ENCODE data around the gene FIBIN. TPM values are rescaled to one million over a fixed set of nuclear protein-coding genes. Genes with fewer than 3 reads are reported as not detected.

FIBIN gene
- total RNA-seq, 4 donors from 2014 or later = 1.7 to 67.5 (median 6.1) TPM

- H3K27ac ChIP-seq = peak overlapping the region in 3 of 4 donors; percentile 14 to 57 (median 48)
- no peak overlapping the region for H3K4me3 ChIP-seq
- H3K4me1 ChIP-seq = peaks cover 0 to 14% (median 2%) of the 10 kb centered on the region in 3 donors
- DNase-seq = no peak
- peaks cover 0 to 8% (median 0%) of the 10 kb centered on the region in 3 donors for H3K9me3 ChIP-seq
- TF ChIP-seq POLR2A (IDR thresholded peaks at IDR 0.05) (no peak), CTCF (IDR thresholded peaks at IDR 0.05) (no peak)
- H3K36me3 ChIP-seq = no peaks in the 10 kb centered on the region
- WGBS, 2 donors = 13 to 15% methylated on average over 1 of the region's 1 CpG
- H3K27me3 ChIP-seq = no peaks in the 10 kb centered on the region
- intact Hi-C loops (cut with DNase I) = no loop called here
These were observed 8.4 kb upstream of the FIBIN start for GRCh38 chr11:26985470-26985869.

- H3K4me3 ChIP-seq = no peak overlapping the region
- intact Hi-C loops (cut with DNase I) = no loop called here
- peaks cover 0 to 8% (median 0%) of the 10 kb centered on the region in 3 donors for H3K9me3 ChIP-seq
- no peaks in the 10 kb centered on the region for H3K36me3 ChIP-seq
- peaks cover 0 to 14% (median 2%) of the 10 kb centered on the region in 3 donors for H3K4me1 ChIP-seq
- peak overlapping the region in 3 of 4 donors; percentile 14 to 57 (median 48) for H3K27ac ChIP-seq
- TF ChIP-seq POLR2A (IDR thresholded peaks at IDR 0.05) (no peak), CTCF (IDR thresholded peaks at IDR 0.05) (no peak)
- no peak for DNase-seq
- no peaks in the 10 kb centered on the region for H3K27me3 ChIP-seq
- WGBS, 2 donors = 53% methylated on average over 4 of the region's 4 CpGs
These were observed 8.0 kb upstream of the FIBIN start for GRCh38 chr11:26985943-26986342.

DNA sequence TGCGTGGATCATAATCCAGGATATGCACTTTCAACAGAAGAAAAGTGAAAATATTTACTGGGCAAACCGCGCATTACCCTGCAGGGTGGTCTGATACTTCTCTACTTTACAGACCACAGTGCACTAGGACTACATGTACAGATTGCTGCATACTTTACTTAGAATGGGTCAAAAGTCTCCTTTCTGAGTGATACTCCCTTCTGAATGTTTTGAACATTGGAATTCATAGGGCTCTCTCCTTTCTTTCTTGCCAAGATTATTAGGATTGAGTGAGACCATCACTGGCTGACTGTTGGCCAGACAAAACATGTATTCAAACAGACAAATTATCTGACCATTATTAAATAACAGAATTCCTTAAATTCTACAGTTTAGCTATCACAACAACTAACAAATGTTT is 6.6 kb upstream of the FIBIN start:
- H3K27me3 ChIP-seq = no peaks in the 10 kb centered on the region
- H3K4me1 ChIP-seq = peaks cover 0 to 26% (median 2%) of the 10 kb centered on the region in 3 donors
- intact Hi-C loops (cut with DNase I) = no loop called here
- no peak overlapping the region for H3K27ac ChIP-seq
- no peak for DNase-seq
- peaks cover 0 to 8% (median 0%) of the 10 kb centered on the region in 3 donors for H3K9me3 ChIP-seq
- TF ChIP-seq POLR2A (IDR thresholded peaks at IDR 0.05) = no peak
- no peak for TF ChIP-seq CTCF (IDR thresholded peaks at IDR 0.05)
- no peaks in the 10 kb centered on the region for H3K36me3 ChIP-seq
- WGBS, 2 donors = 93 to 96% methylated on average over 3 of the region's 3 CpGs
- no peak overlapping the region for H3K4me3 ChIP-seq

GRCh38 chr11:26987731-26988130 is 6.2 kb upstream of the FIBIN start:
- Histone ChIP-seq H3K27me3 (no peaks in the 10 kb centered on the region), H3K4me1 (peaks cover 0 to 31% (median 6%) of the 10 kb centered on the region in 3 donors), H3K9me3 (peaks cover 0 to 5% (median 0%) of the 10 kb centered on the region in 3 donors), H3K36me3 (no peaks in the 10 kb centered on the region), H3K27ac (no peak overlapping the region), H3K4me3 (no peak overlapping the region)
- DNase-seq = no peak
- TF ChIP-seq POLR2A (IDR thresholded peaks at IDR 0.05) (no peak), CTCF (IDR thresholded peaks at IDR 0.05) (no peak)
- intact Hi-C loops (cut with DNase I) = no loop called here

DNA sequence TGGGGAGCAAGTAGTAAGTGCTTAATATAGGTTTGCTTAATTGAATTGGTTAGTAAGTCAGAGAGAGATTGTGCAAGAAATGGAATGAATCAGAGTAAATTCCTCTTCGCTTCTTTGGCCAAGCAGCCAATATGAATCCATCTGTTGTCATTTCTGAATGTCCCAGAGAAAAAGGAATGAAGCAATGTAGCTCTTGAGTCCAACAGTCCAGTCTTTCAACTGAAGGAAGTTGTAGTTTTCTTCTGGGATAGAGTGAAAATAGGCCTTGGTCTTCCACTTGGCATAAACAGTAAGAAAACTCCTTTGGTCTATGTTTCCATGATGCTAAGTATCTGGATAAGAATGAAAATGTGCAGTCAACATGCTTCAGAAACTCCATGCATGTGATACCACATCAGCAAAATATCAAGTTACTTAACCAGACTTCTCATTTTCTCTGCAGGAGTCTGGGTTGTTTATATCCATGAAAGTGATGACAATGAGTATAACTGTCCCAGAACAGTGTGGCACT is 1.8 kb upstream of the FIBIN start:
- H3K4me1 ChIP-seq = peaks cover 0 to 42% (median 3%) of the 10 kb centered on the region in 3 donors
- intact Hi-C loops (cut with DNase I) = no loop called here
- peaks cover 0 to 5% (median 0%) of the 10 kb centered on the region in 4 donors for H3K27me3 ChIP-seq
- 20 to 33% methylated on average over 1 of the region's 1 CpG for WGBS, 2 donors
- no peak for DNase-seq
- H3K4me3 ChIP-seq = no peak overlapping the region
- peak overlapping the region in 3 of 4 donors; percentile 71 to 88 (median 80) for H3K27ac ChIP-seq
- no peaks in the 10 kb centered on the region for H3K36me3 ChIP-seq
- no peaks in the 10 kb centered on the region for H3K9me3 ChIP-seq
- no peak for TF ChIP-seq CTCF (IDR thresholded peaks at IDR 0.05)
- no peak for TF ChIP-seq POLR2A (IDR thresholded peaks at IDR 0.05)

Measured in esophagus squamous epithelium (tissue), 5 donors.